GM23248 (cell line): ENCODE data around the gene DPY19L3. TPM values are rescaled to one million over a fixed set of nuclear protein-coding genes. Genes with fewer than 3 reads are reported as not detected.

Experiments
- DNase-seq: peaks from one replicate; pipeline ENCODE4 v3.0.0-alpha.2; 2015
- H2AFZ ChIP-seq: fragments of 200-600 bp; sonication (generic); 2 replicates; pipeline ENCODE4 v1.6.1; 2016; ENCODE audit warnings: antibody characterized with exemption
- H3F3A ChIP-seq: fragments of 200-600 bp; sonication (generic); 2 replicates; pipeline ENCODE4 v1.6.1; 2016; ENCODE audit warnings: mild to moderate bottlenecking, antibody characterized with exemption, mixed run types; ENCODE audit not compliant: insufficient read depth
- H3K27ac ChIP-seq: fragments of 200-600 bp; sonication (generic); 2 replicates; pipeline ENCODE4 v1.5.1; 2016; ENCODE audit warnings: mild to moderate bottlenecking
- H3K27me3 ChIP-seq: fragments of 200-600 bp; sonication (generic); replicated peaks from 2 replicates; pipeline ENCODE4 v1.6.1; 2016; ENCODE audit warnings: mild to moderate bottlenecking; ENCODE audit not compliant: insufficient read depth
- H3K36me3 ChIP-seq: fragments of 200-600 bp; sonication (generic); 2 replicates; pipeline ENCODE4 v1.6.1; 2016; ENCODE audit warnings: low read depth, mild to moderate bottlenecking
- H3K4me1 ChIP-seq: fragments of 200-600 bp; sonication (generic); 2 replicates; pipeline ENCODE4 v1.6.1; 2016; ENCODE audit warnings: mild to moderate bottlenecking; ENCODE audit not compliant: insufficient read depth
- H3K4me2 ChIP-seq: fragments of 200-600 bp; sonication (generic); one replicate; pipeline ENCODE4 v1.6.1; 2016; ENCODE audit warnings: mild to moderate bottlenecking; ENCODE audit not compliant: unreplicated experiment
- H3K4me3 ChIP-seq: fragments of 200-600 bp; sonication (generic); 2 replicates; pipeline ENCODE4 v1.5.1; 2016; ENCODE audit warnings: mild to moderate bottlenecking
- H3K79me2 ChIP-seq: fragments of 200-600 bp; sonication (generic); 2 replicates; pipeline ENCODE4 v1.6.1; 2016; ENCODE audit warnings: mild to moderate bottlenecking; ENCODE audit not compliant: insufficient read depth
- H3K9ac ChIP-seq: fragments of 200-600 bp; sonication (generic); 2 replicates; pipeline ENCODE4 v1.6.1; 2016; ENCODE audit warnings: mild to moderate bottlenecking
- H3K9me2 ChIP-seq: fragments of 200-600 bp; sonication (generic); 2 replicates; pipeline ENCODE4 v1.6.1; 2016; ENCODE audit warnings: mixed run types, mild to moderate bottlenecking, moderate library complexity; ENCODE audit not compliant: insufficient read depth
- H3K9me3 ChIP-seq: fragments of 200-600 bp; sonication (generic); one replicate; pipeline ENCODE4 v1.6.1; 2017; ENCODE audit warnings: low read depth
- H4K20me1 ChIP-seq: fragments of 200-600 bp; sonication (generic); 2 replicates; pipeline ENCODE4 v1.6.0; 2016; ENCODE audit not compliant: insufficient read depth
- EZH2 ChIP-seq: fragments of 200-600 bp; sonication (generic); IDR thresholded peaks from 2 replicates; pipeline ENCODE4 v1.6.1; 2018; ENCODE audit warnings: antibody characterized with exemption, mild to moderate bottlenecking; ENCODE audit not compliant: insufficient read depth, poor library complexity, severe bottlenecking
- EZH2phosphoT487 ChIP-seq: fragments of 200-600 bp; sonication (generic); IDR thresholded peaks from 2 replicates; pipeline ENCODE4 v1.6.1; 2018; ENCODE audit warnings: antibody characterized with exemption, moderate library complexity, mild to moderate bottlenecking, low read depth; ENCODE audit not compliant: insufficient read depth
- WGBS, 2 experiments: methylation state at CpG; one replicate each; pipeline ENCODE4 v1.1.6; 2015 to 2017; ENCODE audit warnings: low lambda C conversion rate in 2 of 2, low coverage in 1 of 2; ENCODE audit errors: missing lambda C conversion rate in 2 of 2; 5-methylcytosine and 5-hydroxymethylcytosine counted together
- in situ Hi-C: fragments of 300-500 bp; cut with MboI; formaldehyde crosslinking; loops from 2 replicates; pipeline ENCODE4 v1.15.0; 2020
- polyA plus RNA-seq: library from polyadenylated mRNA; unstranded; fragments of >200 nt; fragmentation: Nextera tagmentation; extraction: Ambion mirVana; gene quantifications from 2 replicates; pipeline ENCODE4 v1.2.1, GENCODE V29; 2016
- total RNA-seq: library from RNA; depleted of rRNA; stranded (reverse); fragments of >200 nt; shearing (Covaris generic); gene quantifications from 2 replicates; pipeline ENCODE4 v1.2.3, GENCODE V29; 2014; rRNA removed

Gene DPY19L3
- total and polyA plus RNA-seq, 2 experiments from 2014 or later, result 7.6 to 15.3 TPM

GRCh38 chr19:32519023-32519422, 113.5 kb downstream of the DPY19L3 start:
- DNase-seq, result no peak
- Histone ChIP-seq H3K4me2 (no peak overlapping the region), H4K20me1 (no peaks in the 10 kb centered on the region), H3K4me3 (no peak overlapping the region), H3K9me2 (no peaks in the 10 kb centered on the region), H3K4me1 (no peaks in the 10 kb centered on the region), H3K36me3 (no peaks in the 10 kb centered on the region), H2AFZ (no peak overlapping the region), H3K9me3 (no peaks in the 10 kb centered on the region), H3K27me3 (no peaks in the 10 kb centered on the region), H3F3A (no peaks in the 10 kb centered on the region), H3K27ac (no peak overlapping the region), H3K9ac (no peak overlapping the region), H3K79me2 (no peaks in the 10 kb centered on the region)
- no peak for TF ChIP-seq EZH2
- no peak for TF ChIP-seq EZH2phosphoT487
- in situ Hi-C loops, result no loop called here
- 0% methylated on average over 1 of the region's 1 CpG for WGBS, 2 experiments

GRCh38 chr19:32522967-32523366, 117.4 kb downstream of the DPY19L3 start:
- Histone ChIP-seq H3K4me2 (no peak overlapping the region), H3K27ac (no peak overlapping the region), H3K9me2 (no peaks in the 10 kb centered on the region), H3F3A (no peaks in the 10 kb centered on the region), H3K79me2 (no peaks in the 10 kb centered on the region), H3K36me3 (no peaks in the 10 kb centered on the region), H3K27me3 (no peaks in the 10 kb centered on the region; the same call in 1 of the 2 replicates), H3K9ac (no peak overlapping the region), H4K20me1 (no peaks in the 10 kb centered on the region), H3K4me1 (no peaks in the 10 kb centered on the region), H2AFZ (no peak overlapping the region), H3K9me3 (no peaks in the 10 kb centered on the region), H3K4me3 (no peak overlapping the region)
- in situ Hi-C loops, result no loop called here
- TF ChIP-seq EZH2 (no peak), EZH2phosphoT487 (no peak)
- 54 to 67% methylated on average over 9 of the region's 9 CpGs for WGBS, 2 experiments
- no peak for DNase-seq

GRCh38 chr19:32526895-32527294, 121.3 kb downstream of the DPY19L3 start:
- Histone ChIP-seq H3K27ac (no peak overlapping the region), H3K79me2 (no peaks in the 10 kb centered on the region), H3K4me3 (no peak overlapping the region), H3K9ac (no peak overlapping the region), H3K4me1 (no peaks in the 10 kb centered on the region), H4K20me1 (no peaks in the 10 kb centered on the region), H3K9me2 (no peaks in the 10 kb centered on the region), H3K4me2 (no peak overlapping the region), H3K36me3 (no peaks in the 10 kb centered on the region), H3F3A (no peaks in the 10 kb centered on the region), H3K27me3 (no peaks in the 10 kb centered on the region; the same call in 1 of the 2 replicates), H3K9me3 (no peaks in the 10 kb centered on the region), H2AFZ (no peak overlapping the region)
- in situ Hi-C loops, result no loop called here
- WGBS, 2 experiments, result 48 to 58% methylated on average over 4 of the region's 4 CpGs
- no peak for TF ChIP-seq EZH2phosphoT487
- TF ChIP-seq EZH2, result no peak
- DNase-seq, result no peak

GRCh38 chr19:32530773-32531172, 125.2 kb downstream of the DPY19L3 start:
- no peak overlapping the region for H2AFZ ChIP-seq
- H3K9me2 ChIP-seq, result no peaks in the 10 kb centered on the region
- no peaks in the 10 kb centered on the region for H3K4me1 ChIP-seq
- TF ChIP-seq EZH2, result no peak
- no peak for TF ChIP-seq EZH2phosphoT487
- 27 to 29% methylated on average over 2 of the region's 2 CpGs for WGBS, 2 experiments
- H3K9ac ChIP-seq, result no peak overlapping the region
- H3K4me2 ChIP-seq, result no peak overlapping the region
- H3K4me3 ChIP-seq, result no peak overlapping the region
- in situ Hi-C loops, result no loop called here
- no peaks in the 10 kb centered on the region for H4K20me1 ChIP-seq
- no peak overlapping the region for H3K27ac ChIP-seq
- no peaks in the 10 kb centered on the region for H3K36me3 ChIP-seq
- DNase-seq, result no peak
- H3K79me2 ChIP-seq, result no peaks in the 10 kb centered on the region
- H3K9me3 ChIP-seq, result no peaks in the 10 kb centered on the region
- no peaks in the 10 kb centered on the region for H3K27me3 ChIP-seq
- H3F3A ChIP-seq, result no peaks in the 10 kb centered on the region

GRCh38 chr19:32532233-32532632, 126.7 kb downstream of the DPY19L3 start:
- Histone ChIP-seq H3K9me3 (no peaks in the 10 kb centered on the region), H3K4me1 (no peaks in the 10 kb centered on the region), H3K27ac (no peak overlapping the region), H3K9ac (no peak overlapping the region), H3K9me2 (no peaks in the 10 kb centered on the region), H4K20me1 (no peaks in the 10 kb centered on the region), H3K27me3 (no peaks in the 10 kb centered on the region), H2AFZ (no peak overlapping the region), H3K4me2 (no peak overlapping the region), H3K36me3 (no peaks in the 10 kb centered on the region), H3F3A (no peaks in the 10 kb centered on the region), H3K79me2 (no peaks in the 10 kb centered on the region), H3K4me3 (no peak overlapping the region)
- no peak for DNase-seq
- TF ChIP-seq EZH2phosphoT487 (no peak), EZH2 (no peak)
- WGBS, 2 experiments, result 66 to 70% methylated on average over 3 of the region's 3 CpGs
- in situ Hi-C loops, result no loop called here

Other genes with a start within 250 kb of the DPY19L3 start
- 4.9 and 5.2 TPM in 2 replicates for gene ZNF507, start 60.2 kb upstream of the DPY19L3 start, total RNA-seq
- gene ZNF507, start 60.2 kb upstream of the DPY19L3 start, polyA plus RNA-seq, result 4.3 and 4.9 TPM in 2 replicates
- 64.5 and 95.4 TPM in 2 replicates for gene PDCD5, start 175.4 kb downstream of the DPY19L3 start, total RNA-seq
- 296 and 309 TPM in 2 replicates for gene PDCD5, start 175.4 kb downstream of the DPY19L3 start, polyA plus RNA-seq